Effector memory CD8-positive, alpha-beta T cell (primary cell): Measurements from ENCODE around the gene SLC26A1.
"Not testable (repeated sequence)": the region's sequence is repeated elsewhere in the genome, so short reads cannot be mapped to it uniquely, and the experiment has no call there.

ENCODE experiments used
- ATAC-seq: fragments of 150-1000 bp; cut with Tn5 transposase; replicated peaks from 2 replicates; pipeline ENCODE4 v1.10.0; 2021; ENCODE audit warnings: mild to moderate bottlenecking, moderate library complexity
- DNase-seq, 3 experiments: peaks; one replicate each; pipeline ENCODE4 v3.0.0; 2021
- H3K27ac Mint-ChIP-seq, 2 donors: one replicate each; pipeline ENCODE4 v1.8.0; 2022; ENCODE audit warnings: mild to moderate bottlenecking in 2 of 2, mixed read lengths in 2 of 2, moderate library complexity in 2 of 2
- H3K27me3 Mint-ChIP-seq, 2 donors: one replicate each; pipeline ENCODE4 v1.8.0; 2022; ENCODE audit warnings: mixed read lengths in 2 of 2
- H3K36me3 Mint-ChIP-seq: one replicate; pipeline ENCODE4 v1.8.0; 2022; ENCODE audit warnings: mild to moderate bottlenecking, moderate library complexity, mixed read lengths; ENCODE audit not compliant: insufficient read depth
- H3K4me1 Mint-ChIP-seq, 2 donors: one replicate each; pipeline ENCODE4 v1.8.0; 2022; ENCODE audit warnings: low read depth in 2 of 2, mixed read lengths in 2 of 2
- H3K4me3 Mint-ChIP-seq, 2 donors: one replicate each; pipeline ENCODE4 v1.8.0; 2022; ENCODE audit warnings: mild to moderate bottlenecking in 2 of 2, mixed read lengths in 2 of 2, moderate library complexity in 2 of 2
- H3K9me3 Mint-ChIP-seq, 2 donors: one replicate each; pipeline ENCODE4 v1.8.0; 2022; ENCODE audit warnings: mixed read lengths in 2 of 2

SLC26A1 gene

GRCh38 chr4:1003271-1004070, 10.3 kb upstream of the SLC26A1 start:
- Mint-ChIP-seq H3K27ac (no peak overlapping the region), H3K9me3 (no peaks in the 10 kb centered on the region), H3K4me3 (no peak overlapping the region), H3K4me1 (peaks cover under 1% of the 10 kb centered on the region in 2 donors), H3K36me3 (peaks cover 4% of the 10 kb centered on the region), H3K27me3 (peaks cover 55 to 78% of the 10 kb centered on the region in 2 donors)
- no peak for ATAC-seq
- DNase-seq = no peak

- H3K27me3 Mint-ChIP-seq = peaks cover 54 to 78% of the 10 kb centered on the region in 2 donors
- no peaks in the 10 kb centered on the region for H3K9me3 Mint-ChIP-seq
- peaks cover 4% of the 10 kb centered on the region for H3K36me3 Mint-ChIP-seq
- H3K4me3 Mint-ChIP-seq = no peak overlapping the region
- no peak overlapping the region for H3K27ac Mint-ChIP-seq
- peak; percentile 16 for ATAC-seq
- peaks cover 3 to 4% of the 10 kb centered on the region in 2 donors for H3K4me1 Mint-ChIP-seq
- no peak for DNase-seq
These were observed 9.5 kb upstream of the SLC26A1 start for GRCh38 chr4:1002631-1003251.

GRCh38 chr4:1002131-1002630, 9.0 kb upstream of the SLC26A1 start:
- peaks cover 52 to 75% of the 10 kb centered on the region in 2 donors for H3K27me3 Mint-ChIP-seq
- H3K27ac Mint-ChIP-seq = no peak overlapping the region
- no peaks in the 10 kb centered on the region for H3K9me3 Mint-ChIP-seq
- H3K4me3 Mint-ChIP-seq = no peak overlapping the region
- ATAC-seq = peak; percentile 46
- H3K36me3 Mint-ChIP-seq = peaks cover 4% of the 10 kb centered on the region
- peaks cover 3 to 4% of the 10 kb centered on the region in 2 donors for H3K4me1 Mint-ChIP-seq
- DNase-seq = no peak

GRCh38 chr4:1001561-1002130, 8.4 kb upstream of the SLC26A1 start:
- Mint-ChIP-seq H3K4me1 (peaks cover 6 to 8% of the 10 kb centered on the region in 2 donors), H3K27ac (no peak overlapping the region), H3K27me3 (peaks cover 52 to 75% of the 10 kb centered on the region in 2 donors), H3K36me3 (peaks cover 4% of the 10 kb centered on the region), H3K9me3 (no peaks in the 10 kb centered on the region), H3K4me3 (no peak overlapping the region)
- ATAC-seq (no peak), DNase-seq (no peak)

GRCh38 chr4:1000686-1001260, 7.6 kb upstream of the SLC26A1 start:
- no peak for DNase-seq
- Mint-ChIP-seq H3K27me3 (peaks cover 45 to 75% of the 10 kb centered on the region in 2 donors), H3K27ac (no peak overlapping the region), H3K4me3 (no peak overlapping the region), H3K4me1 (peaks cover 6 to 8% of the 10 kb centered on the region in 2 donors), H3K36me3 (peaks cover 4% of the 10 kb centered on the region), H3K9me3 (no peaks in the 10 kb centered on the region)
- ATAC-seq = no peak

GRCh38 chr4:999882-1000425, 6.8 kb upstream of the SLC26A1 start:
- DNase-seq (no peak), ATAC-seq (no peak)
- no peaks in the 10 kb centered on the region for H3K9me3 Mint-ChIP-seq
- no peak overlapping the region for H3K27ac Mint-ChIP-seq
- H3K27me3 Mint-ChIP-seq = peaks cover 41 to 73% of the 10 kb centered on the region in 2 donors
- peaks cover 6 to 8% of the 10 kb centered on the region in 2 donors for H3K4me1 Mint-ChIP-seq
- no peak overlapping the region for H3K4me3 Mint-ChIP-seq
- H3K36me3 Mint-ChIP-seq = peaks cover 4% of the 10 kb centered on the region

- not testable (repeated sequence) for H3K27ac Mint-ChIP-seq, H3K4me3 Mint-ChIP-seq, H3K9me3 Mint-ChIP-seq, ATAC-seq, H3K36me3 Mint-ChIP-seq, DNase-seq, H3K4me1 Mint-ChIP-seq
- peaks cover 35 to 67% of the 10 kb centered on the region in 2 donors for H3K27me3 Mint-ChIP-seq
These were observed 6.1 kb upstream of the SLC26A1 start for GRCh38 chr4:999240-999863.

- peaks cover 4% of the 10 kb centered on the region for H3K36me3 Mint-ChIP-seq
- no peaks in the 10 kb centered on the region for H3K9me3 Mint-ChIP-seq
- no peak overlapping the region for H3K27ac Mint-ChIP-seq
- H3K4me1 Mint-ChIP-seq = peaks cover 6 to 8% of the 10 kb centered on the region in 2 donors
- ATAC-seq (no peak), DNase-seq (no peak)
- H3K27me3 Mint-ChIP-seq = peaks cover 30 to 57% of the 10 kb centered on the region in 2 donors
- peak overlapping the region in 1 of 2 donors; percentile 33 for H3K4me3 Mint-ChIP-seq
These were observed 5.0 kb upstream of the SLC26A1 start for GRCh38 chr4:998096-998691.

GRCh38 chr4:997375-998071, 4.3 kb upstream of the SLC26A1 start:
- H3K9me3 Mint-ChIP-seq = no peaks in the 10 kb centered on the region
- ATAC-seq = peak; percentile 67
- H3K27me3 Mint-ChIP-seq = peaks cover 30 to 57% of the 10 kb centered on the region in 2 donors
- H3K27ac Mint-ChIP-seq = no peak overlapping the region
- H3K4me1 Mint-ChIP-seq = peaks cover 6 to 8% of the 10 kb centered on the region in 2 donors
- H3K4me3 Mint-ChIP-seq = peak overlapping the region in 1 of 2 donors; percentile 33
- H3K36me3 Mint-ChIP-seq = peaks cover 4% of the 10 kb centered on the region
- DNase-seq = no peak

GRCh38 chr4:996997-997374, 3.8 kb upstream of the SLC26A1 start:
- H3K36me3 Mint-ChIP-seq = peaks cover 4% of the 10 kb centered on the region
- peak overlapping the region in 1 of 2 donors; percentile 57 for H3K4me3 Mint-ChIP-seq

GRCh38 chr4:996030-996996, 3.1 kb upstream of the SLC26A1 start:
- DNase-seq (no peak), ATAC-seq (no peak)
- Mint-ChIP-seq H3K36me3 (peaks cover 4% of the 10 kb centered on the region), H3K9me3 (no peaks in the 10 kb centered on the region), H3K4me1 (peaks cover 6 to 8% of the 10 kb centered on the region in 2 donors), H3K4me3 (peak overlapping the region in 1 of 2 donors; percentile 57), H3K27me3 (peaks cover 30 to 57% of the 10 kb centered on the region in 2 donors), H3K27ac (no peak overlapping the region)

More at GRCh38 chr4:996997-997374, 3.8 kb upstream of the SLC26A1 start:
- H3K4me1 Mint-ChIP-seq = peaks cover 6 to 8% of the 10 kb centered on the region in 2 donors
- peaks cover 30 to 57% of the 10 kb centered on the region in 2 donors for H3K27me3 Mint-ChIP-seq
- no peak for ATAC-seq
- no peak overlapping the region for H3K27ac Mint-ChIP-seq
- no peak for DNase-seq
- no peaks in the 10 kb centered on the region for H3K9me3 Mint-ChIP-seq
